HCT116 (cell line): ENCODE data around the gene ATXN2. TPM values are rescaled to one million over a fixed set of nuclear protein-coding genes. Genes with fewer than 3 reads are reported as not detected.

Experiments used
- ATAC-seq: fragments of 200-7000 bp; cut with Tn5 transposase; 2 replicates; pipeline ENCODE4 v1.9.1; 2020; ENCODE audit warnings: mild to moderate bottlenecking, moderate library complexity
- BruUV-seq: library from RNA; stranded (reverse); fragments of 400-500 nt; replicated peaks from 2 replicates; lab custom pipeline; 2021; lab: Mats Ljungman, UMichigan
- CTCF ChIA-PET: fragments of 300-600 bp; sonication (Branson Sonifier 250); formaldehyde crosslinking; loops from one replicate; lab custom pipeline; 2021; ENCODE audit warnings: antibody characterized with exemption; lab: Charles Lee
- POLR2A ChIA-PET: fragments of 300-600, 350-600 bp; sonication (Branson Sonifier 250); formaldehyde crosslinking; loops from one replicate; lab custom pipeline; 2021; ENCODE audit warnings: antibody characterized with exemption; lab: Charles Lee
- RAD21 ChIA-PET, 2 experiments: fragments of 300-600 bp; sonication (Branson Sonifier 250); formaldehyde crosslinking; loops; one replicate each; lab custom pipeline; 2023; ENCODE audit warnings: low total read pairs in 2 of 2; ENCODE audit not compliant: uncharacterized antibody in 2 of 2, unreplicated experiment in 2 of 2, low non-redundant PET in 1 of 2; lab: Charles Lee
- DNase-seq: peaks from one replicate; pipeline ENCODE4 v3.0.0-alpha.2; 2010; ENCODE audit warnings: low read depth, low spot score
- H2AFZ ChIP-seq: fragments of 200-600 bp; shearing (Covaris generic), sonication (generic); 2 replicates; pipeline ENCODE4 v1.6.1; 2017; ENCODE audit warnings: low read depth, mixed run types, mixed read lengths, antibody characterized with exemption, low read length; ENCODE audit not compliant: poor library complexity, severe bottlenecking
- H3K27ac ChIP-seq: 2 replicates; pipeline ENCODE4 v1.5.1; 2012; ENCODE audit warnings: low read depth, low read length
- H3K27me3 ChIP-seq: fragments of 200-600 bp; sonication (generic); 2 replicates; pipeline ENCODE4 v1.6.1; 2016; ENCODE audit warnings: mixed run types, low read length, mixed read lengths; ENCODE audit not compliant: insufficient read depth
- H3K36me3 ChIP-seq, 2 experiments: fragments of 200-500 bp in 1 of 2; fragments of 200-600 bp in 1 of 2; sonication (Bioruptor generic) in 1 of 2; sonication (generic) in 1 of 2; 2 replicates each; pipeline versions ENCODE4 v1.5.1 to v1.6.1; 2014 to 2016; ENCODE audit warnings: low read length in 2 of 2, inconsistent platforms in 1 of 2, mixed read lengths in 1 of 2, mixed run types in 1 of 2; ENCODE audit not compliant: insufficient read depth in 2 of 2, control insufficient read depth in 1 of 2
- H3K4me1 ChIP-seq, 2 experiments: fragments of 200-600 bp in 1 of 2; sonication (generic) in 1 of 2; 2 replicates each; pipeline versions ENCODE4 v1.5.1 to v1.6.1; 2012 to 2017; ENCODE audit warnings: low read length in 2 of 2, inconsistent platforms in 1 of 2, mild to moderate bottlenecking in 1 of 2, mixed read lengths in 1 of 2, mixed run types in 1 of 2, moderate library complexity in 1 of 2; ENCODE audit not compliant: insufficient read depth in 2 of 2, control insufficient read depth in 1 of 2
- H3K4me2 ChIP-seq: fragments of 200-600 bp; sonication (generic); 2 replicates; pipeline ENCODE4 v1.6.1; 2017; ENCODE audit warnings: mixed run types, low read length, mixed read lengths
- H3K4me3 ChIP-seq, 2 experiments: fragments of 200-600 bp in 1 of 2; sonication (generic) in 1 of 2; replicated peaks in 1 of 2; 2 replicates each; pipeline ENCODE4 v1.5.1; 2011 to 2016; ENCODE audit warnings: low read length in 2 of 2, control low read depth in 1 of 2, low read depth in 1 of 2, mild to moderate bottlenecking in 1 of 2, mixed read lengths in 1 of 2, mixed run types in 1 of 2
- H3K79me2 ChIP-seq: fragments of 200-600 bp; sonication (generic); 2 replicates; pipeline ENCODE4 v1.6.1; 2017; ENCODE audit warnings: mild to moderate bottlenecking, mixed run types, low read length, moderate library complexity, mixed read lengths; ENCODE audit not compliant: insufficient read depth
- H3K9ac ChIP-seq: fragments of 200-600 bp; sonication (generic); 2 replicates; pipeline ENCODE4 v1.6.1; 2016; ENCODE audit warnings: low read length, mixed read lengths
- H3K9me2 ChIP-seq: fragments of 200-600 bp; sonication (generic), shearing (Covaris generic); 2 replicates; pipeline ENCODE4 v1.6.1; 2017; ENCODE audit warnings: mixed run types, mild to moderate bottlenecking, moderate library complexity; ENCODE audit not compliant: insufficient read depth
- H3K9me3 ChIP-seq, 2 experiments: fragments of 200-500 bp in 1 of 2; fragments of 200-600 bp in 1 of 2; sonication (Bioruptor generic) in 1 of 2; sonication (generic) in 1 of 2; 2 replicates each; pipeline ENCODE4 v1.6.1; 2014 to 2017; ENCODE audit warnings: low read length in 2 of 2, mixed read lengths in 2 of 2, inconsistent platforms in 1 of 2, low read depth in 1 of 2, mild to moderate bottlenecking in 1 of 2, mixed run types in 1 of 2, moderate library complexity in 1 of 2; ENCODE audit not compliant: control insufficient read depth in 1 of 2, insufficient read depth in 1 of 2
- H4K20me1 ChIP-seq: fragments of 200-600 bp; sonication (generic), shearing (Covaris generic); 2 replicates; pipeline ENCODE4 v1.6.1; 2017; ENCODE audit warnings: mixed run types, mild to moderate bottlenecking, moderate library complexity; ENCODE audit not compliant: insufficient read depth
- CBX3 ChIP-seq: IDR thresholded peaks from 2 replicates; pipeline ENCODE4 v1.6.1; 2012; ENCODE audit warnings: low read depth
- EGR1 ChIP-seq: IDR thresholded peaks from 2 replicates; pipeline ENCODE4 v1.6.1; 2012; ENCODE audit warnings: low read depth
- ELF1 ChIP-seq: IDR thresholded peaks from 2 replicates; pipeline ENCODE4 v1.6.1; 2012; ENCODE audit warnings: low read depth, borderline replicate concordance
- EZH2 ChIP-seq: fragments of 200-600 bp; sonication (generic); IDR thresholded peaks from 2 replicates; pipeline ENCODE4 v1.6.1; 2017; ENCODE audit warnings: antibody characterized with exemption, mixed run types
- EZH2phosphoT487 ChIP-seq: fragments of 200-600 bp; IDR thresholded peaks from 2 replicates; pipeline ENCODE4 v1.6.1; 2018; ENCODE audit warnings: antibody characterized with exemption, borderline replicate concordance
- FOSL1 ChIP-seq: IDR thresholded peaks from 2 replicates; pipeline ENCODE4 v1.6.1; 2012; ENCODE audit warnings: low read depth
- JUND ChIP-seq: IDR thresholded peaks from 2 replicates; pipeline ENCODE4 v1.6.1; 2012
- POLR2AphosphoS5 ChIP-seq: IDR thresholded peaks from 2 replicates; pipeline ENCODE4 v1.6.1; 2011; ENCODE audit warnings: mild to moderate bottlenecking, low read depth, low read length, moderate library complexity
- SP1 ChIP-seq: IDR thresholded peaks from 2 replicates; pipeline ENCODE4 v1.6.1; 2012; ENCODE audit warnings: low read depth
- SRF ChIP-seq: IDR thresholded peaks from 2 replicates; pipeline ENCODE4 v1.6.1; 2012; ENCODE audit warnings: low read depth
- TCF7L2 ChIP-seq: IDR thresholded peaks from 2 replicates; pipeline ENCODE4 v1.7.0; 2011; ENCODE audit warnings: borderline replicate concordance, inconsistent platforms; ENCODE audit not compliant: insufficient read depth, insufficient read length; ENCODE audit errors: extremely low read depth
- ZNF274 ChIP-seq: fragments of 200-500 bp; sonication (Bioruptor generic); IDR thresholded peaks from 2 replicates; pipeline ENCODE4 v1.6.1; 2014; ENCODE audit warnings: mild to moderate bottlenecking, low read depth, low read length, inconsistent platforms
- intact Hi-C: fragments of 100-400 bp; cut with micrococcal nuclease; formaldehyde crosslinking; loops from 2 replicates; pipeline ENCODE4 v1.10.0; 2022
- total RNA-seq: library from RNA; stranded (reverse); gene quantifications from one replicate; pipeline ENCODE4 v1.2.1, GENCODE V29; 2021; ENCODE audit not compliant: unreplicated experiment
- TF ChIP-seq, protein P1 (sequence below), 3 experiments: fragments of 200-600 bp in 1 of 3; sonication (generic) in 1 of 3; IDR thresholded peaks in 2 of 3; conservative IDR thresholded peaks in 1 of 3; 2 replicates each; pipeline ENCODE4 v1.5.1; 2012 to 2017; ENCODE audit warnings: low read depth in 2 of 3, low read length in 2 of 3, antibody characterized with exemption in 1 of 3, borderline replicate concordance in 1 of 3, control low read depth in 1 of 3, mild to moderate bottlenecking in 1 of 3, mixed read lengths in 1 of 3, mixed run types in 1 of 3, moderate library complexity in 1 of 3; ENCODE audit not compliant: insufficient read depth in 1 of 3
- TF ChIP-seq, protein P2 (sequence below): IDR thresholded peaks from 2 replicates; pipeline ENCODE4 v1.6.1; 2012
- TF ChIP-seq, protein P3 (sequence below): IDR thresholded peaks from 2 replicates; pipeline ENCODE4 v1.6.1; 2012
- TF ChIP-seq, protein P4 (sequence below): IDR thresholded peaks from 2 replicates; pipeline ENCODE4 v1.6.1; 2011; ENCODE audit warnings: mild to moderate bottlenecking, low read length, moderate library complexity; ENCODE audit not compliant: insufficient replicate concordance; ENCODE audit errors: extremely low read depth
- TF ChIP-seq, protein P5 (sequence below): IDR thresholded peaks from 2 replicates; pipeline ENCODE4 v1.6.1; 2012; ENCODE audit warnings: low read depth

ATXN2 gene
- total RNA-seq, 1 experiment from 2014 or later: 72.7 TPM

DNA sequence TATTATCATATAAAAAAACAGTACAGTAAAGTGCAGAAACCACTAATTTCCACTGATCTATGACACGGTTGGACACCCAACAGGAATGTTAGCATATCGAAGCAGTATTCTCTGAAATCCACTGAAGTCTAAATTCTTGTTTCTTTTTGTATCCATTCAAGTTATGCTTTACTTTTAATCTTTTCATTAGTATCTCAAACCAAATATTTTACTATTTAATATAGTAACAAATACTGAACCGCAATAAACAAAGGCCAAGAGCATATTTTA, 41.1 kb downstream of the ATXN2 start:
- BruUV-seq: no TSS peak
- intact Hi-C loops: no loop called here
- no peaks in the 10 kb centered on the region for H3K36me3 ChIP-seq
- RAD21 ChIA-PET: no interaction called here
- peaks cover 3% of the 10 kb centered on the region for H4K20me1 ChIP-seq
- TF ChIP-seq, protein P1, sequence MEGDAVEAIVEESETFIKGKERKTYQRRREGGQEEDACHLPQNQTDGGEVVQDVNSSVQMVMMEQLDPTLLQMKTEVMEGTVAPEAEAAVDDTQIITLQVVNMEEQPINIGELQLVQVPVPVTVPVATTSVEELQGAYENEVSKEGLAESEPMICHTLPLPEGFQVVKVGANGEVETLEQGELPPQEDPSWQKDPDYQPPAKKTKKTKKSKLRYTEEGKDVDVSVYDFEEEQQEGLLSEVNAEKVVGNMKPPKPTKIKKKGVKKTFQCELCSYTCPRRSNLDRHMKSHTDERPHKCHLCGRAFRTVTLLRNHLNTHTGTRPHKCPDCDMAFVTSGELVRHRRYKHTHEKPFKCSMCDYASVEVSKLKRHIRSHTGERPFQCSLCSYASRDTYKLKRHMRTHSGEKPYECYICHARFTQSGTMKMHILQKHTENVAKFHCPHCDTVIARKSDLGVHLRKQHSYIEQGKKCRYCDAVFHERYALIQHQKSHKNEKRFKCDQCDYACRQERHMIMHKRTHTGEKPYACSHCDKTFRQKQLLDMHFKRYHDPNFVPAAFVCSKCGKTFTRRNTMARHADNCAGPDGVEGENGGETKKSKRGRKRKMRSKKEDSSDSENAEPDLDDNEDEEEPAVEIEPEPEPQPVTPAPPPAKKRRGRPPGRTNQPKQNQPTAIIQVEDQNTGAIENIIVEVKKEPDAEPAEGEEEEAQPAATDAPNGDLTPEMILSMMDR (IDR thresholded peaks at IDR 0.05 in 2 of 3, conservative IDR thresholded peaks at IDR 0.05 in 1 of 3; ENCODE audit: borderline replicate concordance in 1 of 3, insufficient read depth in 1 of 3, low read depth in 2 of 3, low read length in 2 of 3): no peak
- TF ChIP-seq, protein P2, sequence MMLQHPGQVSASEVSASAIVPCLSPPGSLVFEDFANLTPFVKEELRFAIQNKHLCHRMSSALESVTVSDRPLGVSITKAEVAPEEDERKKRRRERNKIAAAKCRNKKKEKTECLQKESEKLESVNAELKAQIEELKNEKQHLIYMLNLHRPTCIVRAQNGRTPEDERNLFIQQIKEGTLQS: no peak
- TF ChIP-seq ELF1 (no peak), EZH2phosphoT487 (no peak), POLR2AphosphoS5 (no peak), SRF (no peak), JUND (no peak), CBX3 (no peak), SP1 (no peak), FOSL1 (no peak), EGR1 (no peak), TCF7L2 (no peak), ZNF274 (no peak), EZH2 (no peak)
- TF ChIP-seq, protein P3, sequence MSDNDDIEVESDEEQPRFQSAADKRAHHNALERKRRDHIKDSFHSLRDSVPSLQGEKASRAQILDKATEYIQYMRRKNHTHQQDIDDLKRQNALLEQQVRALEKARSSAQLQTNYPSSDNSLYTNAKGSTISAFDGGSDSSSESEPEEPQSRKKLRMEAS: no peak
- TF ChIP-seq, protein P4, sequence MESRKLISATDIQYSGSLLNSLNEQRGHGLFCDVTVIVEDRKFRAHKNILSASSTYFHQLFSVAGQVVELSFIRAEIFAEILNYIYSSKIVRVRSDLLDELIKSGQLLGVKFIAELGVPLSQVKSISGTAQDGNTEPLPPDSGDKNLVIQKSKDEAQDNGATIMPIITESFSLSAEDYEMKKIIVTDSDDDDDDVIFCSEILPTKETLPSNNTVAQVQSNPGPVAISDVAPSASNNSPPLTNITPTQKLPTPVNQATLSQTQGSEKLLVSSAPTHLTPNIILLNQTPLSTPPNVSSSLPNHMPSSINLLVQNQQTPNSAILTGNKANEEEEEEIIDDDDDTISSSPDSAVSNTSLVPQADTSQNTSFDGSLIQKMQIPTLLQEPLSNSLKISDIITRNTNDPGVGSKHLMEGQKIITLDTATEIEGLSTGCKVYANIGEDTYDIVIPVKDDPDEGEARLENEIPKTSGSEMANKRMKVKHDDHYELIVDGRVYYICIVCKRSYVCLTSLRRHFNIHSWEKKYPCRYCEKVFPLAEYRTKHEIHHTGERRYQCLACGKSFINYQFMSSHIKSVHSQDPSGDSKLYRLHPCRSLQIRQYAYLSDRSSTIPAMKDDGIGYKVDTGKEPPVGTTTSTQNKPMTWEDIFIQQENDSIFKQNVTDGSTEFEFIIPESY: no peak
- TF ChIP-seq, protein P5, sequence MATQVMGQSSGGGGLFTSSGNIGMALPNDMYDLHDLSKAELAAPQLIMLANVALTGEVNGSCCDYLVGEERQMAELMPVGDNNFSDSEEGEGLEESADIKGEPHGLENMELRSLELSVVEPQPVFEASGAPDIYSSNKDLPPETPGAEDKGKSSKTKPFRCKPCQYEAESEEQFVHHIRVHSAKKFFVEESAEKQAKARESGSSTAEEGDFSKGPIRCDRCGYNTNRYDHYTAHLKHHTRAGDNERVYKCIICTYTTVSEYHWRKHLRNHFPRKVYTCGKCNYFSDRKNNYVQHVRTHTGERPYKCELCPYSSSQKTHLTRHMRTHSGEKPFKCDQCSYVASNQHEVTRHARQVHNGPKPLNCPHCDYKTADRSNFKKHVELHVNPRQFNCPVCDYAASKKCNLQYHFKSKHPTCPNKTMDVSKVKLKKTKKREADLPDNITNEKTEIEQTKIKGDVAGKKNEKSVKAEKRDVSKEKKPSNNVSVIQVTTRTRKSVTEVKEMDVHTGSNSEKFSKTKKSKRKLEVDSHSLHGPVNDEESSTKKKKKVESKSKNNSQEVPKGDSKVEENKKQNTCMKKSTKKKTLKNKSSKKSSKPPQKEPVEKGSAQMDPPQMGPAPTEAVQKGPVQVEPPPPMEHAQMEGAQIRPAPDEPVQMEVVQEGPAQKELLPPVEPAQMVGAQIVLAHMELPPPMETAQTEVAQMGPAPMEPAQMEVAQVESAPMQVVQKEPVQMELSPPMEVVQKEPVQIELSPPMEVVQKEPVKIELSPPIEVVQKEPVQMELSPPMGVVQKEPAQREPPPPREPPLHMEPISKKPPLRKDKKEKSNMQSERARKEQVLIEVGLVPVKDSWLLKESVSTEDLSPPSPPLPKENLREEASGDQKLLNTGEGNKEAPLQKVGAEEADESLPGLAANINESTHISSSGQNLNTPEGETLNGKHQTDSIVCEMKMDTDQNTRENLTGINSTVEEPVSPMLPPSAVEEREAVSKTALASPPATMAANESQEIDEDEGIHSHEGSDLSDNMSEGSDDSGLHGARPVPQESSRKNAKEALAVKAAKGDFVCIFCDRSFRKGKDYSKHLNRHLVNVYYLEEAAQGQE: no peak
- CTCF ChIA-PET: no interaction called here
- no peak for DNase-seq
- no peaks in the 10 kb centered on the region for H3K9me2 ChIP-seq
- no peak overlapping the region for H2AFZ ChIP-seq
- ATAC-seq: no peak
- no peak overlapping the region for H3K9ac ChIP-seq
- no peak overlapping the region for H3K4me3 ChIP-seq
- POLR2A ChIA-PET: no interaction called here
- no peak overlapping the region for H3K27ac ChIP-seq
- H3K4me1 ChIP-seq: peaks cover 0 to 9% of the 10 kb centered on the region in 2 experiments; a peak in 1 of 4 replicates
- no peak overlapping the region for H3K4me2 ChIP-seq
- no peaks in the 10 kb centered on the region for H3K27me3 ChIP-seq
- peaks cover 98% of the 10 kb centered on the region for H3K79me2 ChIP-seq
- H3K9me3 ChIP-seq: no peaks in the 10 kb centered on the region
